Kidney epithelial cell (primary cell): ENCODE results near the gene PEX26. TPM values are rescaled to one million over a fixed set of nuclear protein-coding genes. Genes with fewer than 3 reads are reported as not detected.

Experiments
- DNase-seq: peaks from one replicate; pipeline ENCODE4 v3.0.0-alpha.2; 2010; ENCODE audit warnings: low read depth
- H3K27me3 ChIP-seq: 2 replicates; pipeline ENCODE4 v1.6.0; 2011; ENCODE audit warnings: low read length; ENCODE audit not compliant: control insufficient read depth, insufficient read depth
- H3K36me3 ChIP-seq: 2 replicates; pipeline ENCODE4 v1.5.1; 2011; ENCODE audit warnings: low read length; ENCODE audit not compliant: control insufficient read depth, insufficient read depth
- H3K4me3 ChIP-seq: 2 replicates; pipeline ENCODE4 v1.5.1; 2011; ENCODE audit warnings: low read depth, mild to moderate bottlenecking, control low read depth, low read length
- total RNA-seq: library from RNA; depleted of rRNA; stranded (reverse); fragments of >200 nt; gene quantifications from 2 replicates; pipeline ENCODE4 v1.2.3, GENCODE V29; 2015
- TF ChIP-seq, protein P1 (sequence below): IDR thresholded peaks from 2 replicates; pipeline ENCODE4 v1.5.1; 2011; ENCODE audit warnings: mild to moderate bottlenecking, moderate library complexity, low read length, control low read depth, inconsistent platforms; ENCODE audit not compliant: insufficient read depth, poor library complexity, severe bottlenecking

PEX26 gene
- total RNA-seq, 1 donor from 2014 or later, result 32.4 TPM

GRCh38 chr22:18056161-18056666 is 21.6 kb upstream of the PEX26 start:
- no peaks in the 10 kb centered on the region for H3K36me3 ChIP-seq
- no peak overlapping the region for H3K4me3 ChIP-seq
- no peak for DNase-seq
- TF ChIP-seq, protein P1, sequence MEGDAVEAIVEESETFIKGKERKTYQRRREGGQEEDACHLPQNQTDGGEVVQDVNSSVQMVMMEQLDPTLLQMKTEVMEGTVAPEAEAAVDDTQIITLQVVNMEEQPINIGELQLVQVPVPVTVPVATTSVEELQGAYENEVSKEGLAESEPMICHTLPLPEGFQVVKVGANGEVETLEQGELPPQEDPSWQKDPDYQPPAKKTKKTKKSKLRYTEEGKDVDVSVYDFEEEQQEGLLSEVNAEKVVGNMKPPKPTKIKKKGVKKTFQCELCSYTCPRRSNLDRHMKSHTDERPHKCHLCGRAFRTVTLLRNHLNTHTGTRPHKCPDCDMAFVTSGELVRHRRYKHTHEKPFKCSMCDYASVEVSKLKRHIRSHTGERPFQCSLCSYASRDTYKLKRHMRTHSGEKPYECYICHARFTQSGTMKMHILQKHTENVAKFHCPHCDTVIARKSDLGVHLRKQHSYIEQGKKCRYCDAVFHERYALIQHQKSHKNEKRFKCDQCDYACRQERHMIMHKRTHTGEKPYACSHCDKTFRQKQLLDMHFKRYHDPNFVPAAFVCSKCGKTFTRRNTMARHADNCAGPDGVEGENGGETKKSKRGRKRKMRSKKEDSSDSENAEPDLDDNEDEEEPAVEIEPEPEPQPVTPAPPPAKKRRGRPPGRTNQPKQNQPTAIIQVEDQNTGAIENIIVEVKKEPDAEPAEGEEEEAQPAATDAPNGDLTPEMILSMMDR, result no peak
- no peaks in the 10 kb centered on the region for H3K27me3 ChIP-seq

DNA sequence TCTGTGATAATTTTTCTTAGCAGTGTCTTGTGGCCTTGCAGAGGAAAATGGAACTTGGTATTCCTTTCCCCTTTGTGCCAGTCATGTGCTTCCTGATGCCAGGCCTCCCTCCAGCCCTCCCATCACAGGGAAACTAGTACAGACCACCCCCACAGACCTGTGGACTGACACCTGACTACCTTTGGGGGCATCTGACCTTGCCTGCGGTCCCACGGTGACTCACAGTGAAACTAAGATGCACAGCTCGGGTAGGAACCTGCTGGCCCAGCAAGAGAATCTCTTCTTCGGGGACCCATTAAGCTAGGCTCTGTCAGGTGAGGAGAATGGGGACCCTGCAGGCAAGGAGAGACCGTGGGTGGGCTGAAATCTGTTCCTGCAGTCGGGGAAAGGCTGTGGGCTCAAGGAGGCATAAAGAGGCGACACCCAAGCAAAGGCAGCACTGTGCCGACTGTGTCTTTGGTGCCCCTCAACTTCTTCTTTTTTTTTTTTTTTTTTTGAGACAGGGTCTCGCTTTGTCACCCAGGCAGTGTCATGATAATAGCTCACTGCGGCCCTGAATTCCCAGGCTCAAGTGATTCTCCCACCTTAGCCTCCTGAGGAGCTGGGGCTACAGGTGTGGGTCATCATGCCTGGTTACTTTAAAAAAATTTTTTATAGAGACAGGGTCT is 20.8 kb upstream of the PEX26 start:
- Histone ChIP-seq H3K27me3 (no peaks in the 10 kb centered on the region), H3K36me3 (no peaks in the 10 kb centered on the region), H3K4me3 (no peak overlapping the region)
- no peak for DNase-seq
- TF ChIP-seq, protein P1, result no peak

- H3K27me3 ChIP-seq, result no peaks in the 10 kb centered on the region
- DNase-seq, result peak; percentile 97
- H3K36me3 ChIP-seq, result no peaks in the 10 kb centered on the region
- TF ChIP-seq, protein P1, result no peak
- no peak overlapping the region for H3K4me3 ChIP-seq
These were observed 20.1 kb upstream of the PEX26 start for GRCh38 chr22:18057568-18058209.

GRCh38 chr22:18058371-18059093 is 19.3 kb upstream of the PEX26 start:
- H3K36me3 ChIP-seq, result no peaks in the 10 kb centered on the region
- H3K4me3 ChIP-seq, result no peak overlapping the region
- no peak for DNase-seq
- no peaks in the 10 kb centered on the region for H3K27me3 ChIP-seq
- TF ChIP-seq, protein P1, result no peak

DNA sequence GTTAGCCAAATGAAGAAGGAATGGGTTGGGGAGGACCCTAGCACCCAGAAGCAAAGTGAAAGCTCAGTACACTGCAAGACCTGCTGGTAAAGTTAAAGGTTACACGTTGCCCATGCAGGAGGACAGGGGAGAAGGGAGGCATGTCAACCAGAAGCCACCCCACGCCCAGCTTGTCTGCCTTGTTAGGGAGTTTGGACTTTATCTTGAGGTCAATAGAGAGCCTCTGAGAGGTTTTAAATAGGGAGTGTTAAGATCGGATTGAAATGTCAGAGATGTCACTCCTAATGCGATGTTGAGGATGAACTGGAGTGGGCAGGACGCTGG is 18.7 kb upstream of the PEX26 start:
- TF ChIP-seq, protein P1, result no peak
- no peaks in the 10 kb centered on the region for H3K27me3 ChIP-seq
- H3K36me3 ChIP-seq, result no peaks in the 10 kb centered on the region
- no peak for DNase-seq
- no peak overlapping the region for H3K4me3 ChIP-seq
